Measurements from ENCODE around the gene SCRT2. TPM values are rescaled to one million over a fixed set of nuclear protein-coding genes. Genes with fewer than 3 reads are reported as not detected.

The SCRT2 gene
- total and polyA plus RNA-seq, 9 of the 15 experiments (the other 6 are each of a cell fraction or from before 2014, with no cell fraction given): 0.04 to 0.75 (median 0.13) TPM; not detected in 2

DNA sequence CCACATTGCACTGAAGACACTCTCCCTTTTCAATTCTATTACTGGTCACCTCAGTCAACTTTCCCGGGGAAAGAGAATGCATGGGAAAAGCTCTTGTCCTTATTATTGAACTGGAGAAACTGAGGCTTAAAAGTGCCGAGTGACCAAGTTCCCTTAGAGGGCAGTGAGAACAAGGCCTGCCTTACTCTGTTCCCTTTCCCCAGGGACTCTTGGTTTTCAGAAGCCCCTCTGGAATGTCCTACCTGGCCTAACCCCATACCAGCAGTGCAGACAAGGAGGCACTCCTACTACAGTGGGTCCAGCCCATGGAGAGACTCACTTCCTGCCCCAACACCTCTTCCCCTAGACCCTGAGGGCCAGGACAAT, 28.8 kb downstream of the SCRT2 start:
- ATAC-seq: no peak; the same call in 2 of the 3 replicates
- intact Hi-C loops (cut with micrococcal nuclease): loop anchor here (10.0 kb wide), 1 partner anchor 292 kb away; no protein-coding TSS in a partner anchor
- peaks cover 20 to 25% of the 10 kb centered on the region in 2 experiments; a peak in 4 of 5 replicates for H3K4me1 ChIP-seq (replicated peaks in 1 of 2; ENCODE audit: control insufficient read depth in 2 of 2, insufficient read depth in 2 of 2, low read length in 2 of 2)
- WGBS (ENCODE audit: insufficient coverage, low coverage, missing lambda C conversion rate): 83% methylated on average over 1 of the region's 2 CpGs
- H4K20me1 ChIP-seq (replicated peaks; ENCODE audit: control insufficient read depth, insufficient read depth, low read length): no peaks in the 10 kb centered on the region
- DNase-seq (ENCODE audit: extremely low read depth in 1 of 4, low spot score in 3 of 4): no peak
- H3K79me2 ChIP-seq (ENCODE audit: control insufficient read depth, insufficient read depth, low read length): peaks cover 31% of the 10 kb centered on the region
- CTCF ChIA-PET (ENCODE audit: low intra/inter-chr PET ratio): interaction anchor here (0.6 kb wide), 1 partner anchor 95 kb away, joined by 5 read pairs; no protein-coding TSS in a partner anchor
- H3K27me3 ChIP-seq (ENCODE audit: control insufficient read depth in 2 of 2, insufficient read depth in 2 of 2, low read length in 2 of 2): no peaks in the 10 kb centered on the region
- TF ChIP-seq POLR2AphosphoS5 (IDR thresholded peaks at IDR 0.05; ENCODE audit: control insufficient read depth, insufficient read depth, low read depth, low read length): 0 out of 2 replicates have a peak, but pooled peaks have one; percentile 0
- TF ChIP-seq RBFOX2 (IDR thresholded peaks at IDR 0.05; ENCODE audit: low read depth, low read length): no peak
- BruUV-seq (replicated peaks): no TSS peak
- in situ Hi-C loops (cut with MboI): loop anchor here (5.0 kb wide), 1 partner anchor 90 kb away; no protein-coding TSS in a partner anchor
- no peak for FAIRE-seq
- no peak overlapping the region for H3K9ac ChIP-seq (ENCODE audit: insufficient read depth in 1 of 2, low read depth in 2 of 2, low read length in 2 of 2)
- no peaks in the 10 kb centered on the region for H3K9me1 ChIP-seq (ENCODE audit: control insufficient read depth, insufficient read depth, low read length)
- no peak overlapping the region for H3K4me3 ChIP-seq
- H2AFZ ChIP-seq (ENCODE audit: low read depth, low read length): no peak overlapping the region
- no peak overlapping the region for H3K27ac ChIP-seq (ENCODE audit: extremely low read depth, low read depth, low read length)
- H3K36me3 ChIP-seq (ENCODE audit: control insufficient read depth, insufficient read depth, low read length): peaks cover 44% of the 10 kb centered on the region
- H3K4me2 ChIP-seq (ENCODE audit: insufficient read depth, low read length): no peak overlapping the region
- no peaks in the 10 kb centered on the region for H3K9me3 ChIP-seq (replicated peaks; ENCODE audit: control insufficient read depth, insufficient read depth, low read depth, low read length)
- POLR2A ChIA-PET: interaction anchor here (0.6 to 1.0 kb wide), 2 partner anchors 24 to 157 kb away, joined by 3 read pairs; no protein-coding TSS in a partner anchor

DNA sequence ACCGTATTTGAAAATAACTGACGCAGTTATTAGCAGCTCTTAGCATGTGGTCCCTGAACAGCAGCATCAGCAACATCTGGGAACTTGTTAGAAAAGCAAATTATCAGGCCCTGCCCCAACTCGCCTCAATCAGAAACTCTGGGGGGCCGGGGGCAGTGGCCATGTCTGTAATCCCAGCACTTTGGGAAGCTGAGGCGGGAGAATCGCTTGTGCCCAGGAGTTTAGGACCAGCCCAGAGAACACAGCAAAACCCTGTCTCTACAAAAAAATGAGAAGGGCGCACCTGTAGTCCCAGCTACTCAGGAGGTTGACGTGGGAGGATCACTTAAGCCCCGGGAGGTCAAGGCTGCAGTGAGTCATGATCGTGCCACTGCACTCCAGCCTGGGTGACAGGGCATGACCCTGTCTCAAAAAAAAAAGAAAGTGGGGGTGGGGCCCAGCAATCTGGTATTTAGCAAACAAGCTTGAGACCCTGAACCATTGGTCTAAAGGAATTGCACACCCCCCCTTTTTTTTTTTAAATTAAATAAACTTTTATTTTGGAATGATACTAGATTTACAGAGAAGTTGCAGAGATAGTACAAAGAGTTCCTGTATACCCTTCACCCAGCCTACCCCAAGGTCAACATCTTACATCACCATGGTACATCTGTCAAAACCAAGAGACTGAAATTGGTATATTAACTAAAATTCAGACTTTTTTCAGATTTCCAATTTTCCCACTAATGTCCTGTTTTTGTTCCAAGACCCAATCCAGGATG, 29.3 kb downstream of the SCRT2 start:
- H3K27ac ChIP-seq (ENCODE audit: extremely low read depth, low read depth, low read length): peak overlapping the region; percentile 67; the same call in 2 of the 3 replicates
- POLR2A ChIA-PET: interaction anchor here (0.6 to 1.3 kb wide), 3 partner anchors 21 to 170 kb away, joined by 3 read pairs; no protein-coding TSS in a partner anchor
- TF ChIP-seq, protein P1, sequence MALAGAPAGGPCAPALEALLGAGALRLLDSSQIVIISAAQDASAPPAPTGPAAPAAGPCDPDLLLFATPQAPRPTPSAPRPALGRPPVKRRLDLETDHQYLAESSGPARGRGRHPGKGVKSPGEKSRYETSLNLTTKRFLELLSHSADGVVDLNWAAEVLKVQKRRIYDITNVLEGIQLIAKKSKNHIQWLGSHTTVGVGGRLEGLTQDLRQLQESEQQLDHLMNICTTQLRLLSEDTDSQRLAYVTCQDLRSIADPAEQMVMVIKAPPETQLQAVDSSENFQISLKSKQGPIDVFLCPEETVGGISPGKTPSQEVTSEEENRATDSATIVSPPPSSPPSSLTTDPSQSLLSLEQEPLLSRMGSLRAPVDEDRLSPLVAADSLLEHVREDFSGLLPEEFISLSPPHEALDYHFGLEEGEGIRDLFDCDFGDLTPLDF (CRISPR knock-in tag; IDR thresholded peaks at IDR 0.05): no peak
- TF ChIP-seq SUPT5H (IDR thresholded peaks at IDR 0.05) (0 out of 2 replicates have a peak, but pooled peaks have one; percentile 11), NR2C2 (CRISPR knock-in tag; IDR thresholded peaks at IDR 0.05) (no peak), NR2C2 (tag; IDR thresholded peaks at IDR 0.05) (peak; percentile 54; the same call in 1 of the 2 replicates), U2AF2 (optimal IDR thresholded peaks at IDR 0.05; ENCODE audit: low read depth, low read length) (no peak), DPF2 (IDR thresholded peaks at IDR 0.05) (0 out of 2 replicates have a peak, but pooled peaks have one; percentile 16), TRIM24 (IDR thresholded peaks at IDR 0.05) (no peak), GTF2A2 (tag; IDR thresholded peaks at IDR 0.05) (no peak), CSDE1 (IDR thresholded peaks at IDR 0.05) (no peak), ZNF695 (CRISPR knock-in tag; IDR thresholded peaks at IDR 0.05) (no peak), ZNF408 (CRISPR knock-in tag; IDR thresholded peaks at IDR 0.05; ENCODE audit: low read depth) (no peak), TAF15 (IDR thresholded peaks at IDR 0.05; ENCODE audit: low read depth, low read length) (no peak)

More for the DNA sequence above, 29.3 kb downstream of the SCRT2 start:
- H3K9me3 ChIP-seq (replicated peaks; ENCODE audit: control insufficient read depth, insufficient read depth, low read depth, low read length): no peaks in the 10 kb centered on the region
- H3K9ac ChIP-seq (ENCODE audit: insufficient read depth in 1 of 2, low read depth in 2 of 2, low read length in 2 of 2): no peak overlapping the region
- ATAC-seq (peak; percentile 25; the same call in 2 of the 3 replicates), FAIRE-seq (no peak), DNase-seq (ENCODE audit: extremely low read depth in 1 of 4, low spot score in 3 of 4) (peak in 1 of 4 experiments; percentile 41)
- intact Hi-C loops (cut with micrococcal nuclease): loop anchor here (10.0 kb wide), 1 partner anchor 291 kb away; no protein-coding TSS in a partner anchor
- 74% methylated on average over 6 of the region's 10 CpGs for WGBS (ENCODE audit: insufficient coverage, low coverage, missing lambda C conversion rate)
- H3K36me3 ChIP-seq (ENCODE audit: control insufficient read depth, insufficient read depth, low read length): peaks cover 44% of the 10 kb centered on the region
- H3K79me2 ChIP-seq (ENCODE audit: control insufficient read depth, insufficient read depth, low read length): peaks cover 27% of the 10 kb centered on the region
- H3K4me3 ChIP-seq: no peak overlapping the region
- H3K4me1 ChIP-seq (replicated peaks in 1 of 2; ENCODE audit: control insufficient read depth in 2 of 2, insufficient read depth in 2 of 2, low read length in 2 of 2): peaks cover 17 to 20% of the 10 kb centered on the region in 2 experiments; a peak in 4 of 5 replicates
- no peaks in the 10 kb centered on the region for H4K20me1 ChIP-seq (replicated peaks; ENCODE audit: control insufficient read depth, insufficient read depth, low read length)
- H2AFZ ChIP-seq (ENCODE audit: low read depth, low read length): no peak overlapping the region
- H3K9me1 ChIP-seq (ENCODE audit: control insufficient read depth, insufficient read depth, low read length): no peaks in the 10 kb centered on the region
- H3K4me2 ChIP-seq (ENCODE audit: insufficient read depth, low read length): peak overlapping the region; percentile 35; the same call in 1 of the 2 replicates
- in situ Hi-C loops (cut with MboI): loop anchor here (5.0 kb wide), 1 partner anchor 89 kb away; no protein-coding TSS in a partner anchor
- no peaks in the 10 kb centered on the region for H3K27me3 ChIP-seq (ENCODE audit: control insufficient read depth in 2 of 2, insufficient read depth in 2 of 2, low read length in 2 of 2)
- CTCF ChIA-PET (ENCODE audit: low intra/inter-chr PET ratio): interaction anchor here (0.6 to 2.7 kb wide), 2 partner anchors 84 to 95 kb away, joined by 5 to 17 read pairs; no protein-coding TSS in a partner anchor
- BruUV-seq (replicated peaks): no TSS peak

All from K562 (cell line).